Body of pancreas (tissue), 4 donors: ENCODE results near the gene ERC1.

Experiments
- CTCF ChIP-seq, 7 experiments: fragments of 450-650 bp in 4 of 7; fragments of 200-600 bp in 3 of 7; sonication (generic) in 3 of 7; IDR thresholded peaks; one replicate each; pipeline ENCODE4 v1.5.1; 2016 to 2019; ENCODE audit warnings: antibody characterized with exemption in 7 of 7
- POLR2A ChIP-seq, 3 donors: fragments of 450-650 bp; IDR thresholded peaks; one replicate each; pipeline ENCODE4 v1.6.1; 2016; ENCODE audit warnings: antibody characterized with exemption in 3 of 3, mild to moderate bottlenecking in 2 of 3

GRCh38 chr12:1328391-1328790 lies 337.4 kb downstream of the ERC1 start:
- TF ChIP-seq CTCF (IDR thresholded peaks at IDR 0.05) (no peak), POLR2A (IDR thresholded peaks at IDR 0.05) (no peak)
